HEK293T (cell line): ENCODE measurements around the gene SLC49A3.

ENCODE experiments used
- ARNT ChIP-seq: fragments of 450-650 bp; IDR thresholded peaks from 2 replicates; pipeline ENCODE4 v1.6.1; 2017; ENCODE audit warnings: mild to moderate bottlenecking
- BHLHE40 ChIP-seq: fragments of 450-650 bp; IDR thresholded peaks from 2 replicates; pipeline ENCODE4 v1.6.1; 2016; ENCODE audit warnings: mild to moderate bottlenecking, moderate library complexity, borderline replicate concordance
- CTBP1 ChIP-seq: fragments of 450-650 bp; IDR thresholded peaks from 2 replicates; pipeline ENCODE4 v1.6.1; 2016; ENCODE audit warnings: borderline replicate concordance
- ELF4 ChIP-seq: fragments of 450-650 bp; IDR thresholded peaks from 2 replicates; pipeline ENCODE4 v1.6.1; 2017; ENCODE audit warnings: antibody characterized with exemption
- FOXA1 ChIP-seq: fragments of 450-650 bp; IDR thresholded peaks from 2 replicates; pipeline ENCODE4 v1.6.1; 2016; ENCODE audit warnings: mild to moderate bottlenecking
- FOXK2 ChIP-seq: fragments of 450-650 bp; IDR thresholded peaks from 2 replicates; pipeline ENCODE4 v1.6.1; 2016; ENCODE audit warnings: mild to moderate bottlenecking
- FOXM1 ChIP-seq: fragments of 450-650 bp; IDR thresholded peaks from 2 replicates; pipeline ENCODE4 v1.6.1; 2017; ENCODE audit warnings: mild to moderate bottlenecking, borderline replicate concordance
- HDGF ChIP-seq: fragments of 450-650 bp; IDR thresholded peaks from 2 replicates; pipeline ENCODE4 v1.6.1; 2017; ENCODE audit warnings: antibody characterized with exemption, borderline replicate concordance
- LEF1 ChIP-seq: fragments of 450-650 bp; IDR thresholded peaks from 2 replicates; pipeline ENCODE4 v1.6.1; 2017; ENCODE audit warnings: mild to moderate bottlenecking, borderline replicate concordance
- NFRKB ChIP-seq: fragments of 450-650 bp; IDR thresholded peaks from 2 replicates; pipeline ENCODE4 v1.6.1; 2016; ENCODE audit warnings: mild to moderate bottlenecking, moderate library complexity
- SP1 ChIP-seq: fragments of 450-650 bp; IDR thresholded peaks from 2 replicates; pipeline ENCODE4 v1.6.1; 2017
- SUZ12 ChIP-seq: fragments of 450-650 bp; IDR thresholded peaks from 2 replicates; pipeline ENCODE4 v1.6.1; 2016; ENCODE audit warnings: mild to moderate bottlenecking
- TARDBP ChIP-seq: fragments of 450-650 bp; IDR thresholded peaks from 2 replicates; pipeline ENCODE4 v1.6.1; 2016
- ZNF384 ChIP-seq: fragments of 450-650 bp; IDR thresholded peaks from 2 replicates; pipeline ENCODE4 v1.6.1; 2016

DNA sequence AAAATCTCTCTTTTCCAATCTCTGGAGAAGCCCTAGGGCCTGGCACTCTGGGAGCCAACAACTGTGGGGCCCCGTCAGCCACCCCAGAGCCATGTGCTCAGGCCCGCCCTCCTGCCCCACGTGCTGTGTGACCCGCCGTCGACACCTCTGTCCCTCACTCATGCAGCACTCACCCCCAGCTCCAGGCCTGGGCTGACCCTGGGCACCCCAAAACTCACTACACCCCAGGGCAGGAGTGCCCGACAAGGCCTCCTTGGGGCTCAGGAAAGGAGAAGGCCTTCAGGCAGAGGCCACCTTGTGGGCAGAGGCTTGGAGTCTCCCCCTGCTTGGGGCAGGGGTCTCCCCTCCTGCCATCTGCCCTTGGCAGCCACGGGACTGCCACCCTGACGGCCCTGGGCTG lies 8.9 kb downstream of the SLC49A3 start:
- TF ChIP-seq FOXA1 (no peak), SUZ12 (no peak), TARDBP (no peak), NFRKB (no peak), BHLHE40 (no peak), FOXM1 (no peak), HDGF (no peak), ZNF384 (no peak), LEF1 (no peak), ELF4 (no peak), SP1 (no peak), ARNT (no peak), FOXK2 (no peak), CTBP1 (no peak)
